T-helper 1 cell (primary cell): ENCODE measurements around the gene C15orf61.

ENCODE experiments used
- DNase-seq, 5 donors: peaks; one replicate each; pipeline ENCODE4 v3.0.0-alpha.2; 2012 to 2020

C15orf61 gene

GRCh38 chr15:67515090-67515489 lies 5.8 kb upstream of the C15orf61 start:
- no peak for DNase-seq

- DNase-seq = no peak
Observed at GRCh38 chr15:67515557-67515956, 5.4 kb upstream of the C15orf61 start.

- DNase-seq = no peak
Observed at GRCh38 chr15:67520321-67521028, 456 bp upstream of the C15orf61 start.

- no peak for DNase-seq
Observed at GRCh38 chr15:67521783-67522568, 1.0 kb downstream of the C15orf61 start.

- no peak for DNase-seq
Observed at GRCh38 chr15:67523330-67523729, 2.4 kb downstream of the C15orf61 start.

- DNase-seq = no peak
Observed at GRCh38 chr15:67524235-67524634, 3.3 kb downstream of the C15orf61 start.

- DNase-seq = no peak
Observed at GRCh38 chr15:67528513-67528912, 7.6 kb downstream of the C15orf61 start.

- DNase-seq = no peak
Observed at GRCh38 chr15:67531379-67531914, 10.5 kb downstream of the C15orf61 start.

- no peak for DNase-seq
Observed at GRCh38 chr15:67533873-67534272, 12.9 kb downstream of the C15orf61 start.

GRCh38 chr15:67534360-67534759 lies 13.4 kb downstream of the C15orf61 start:
- no peak for DNase-seq

- no peak for DNase-seq
Observed at GRCh38 chr15:67537771-67538170, 16.8 kb downstream of the C15orf61 start.

GRCh38 chr15:67542420-67543347 lies 21.8 kb downstream of the C15orf61 start, which contains the start of gene MAP2K5:
MAP2K5 (plus strand) TSS chr15:67542703; CDS start chr15:67543336, 633 bp downstream.
- peak; percentile 67 to 81 (median 74) for DNase-seq

- DNase-seq = no peak
Observed at GRCh38 chr15:67543348-67543718, 22.4 kb downstream of the C15orf61 start.

GRCh38 chr15:67544475-67544874 lies 23.5 kb downstream of the C15orf61 start:
- DNase-seq = no peak

GRCh38 chr15:67545864-67546263 lies 24.9 kb downstream of the C15orf61 start:
- no peak for DNase-seq

- DNase-seq = no peak
Observed at GRCh38 chr15:67547064-67547463, 26.1 kb downstream of the C15orf61 start.

GRCh38 chr15:67547836-67548235 lies 26.9 kb downstream of the C15orf61 start:
- DNase-seq = no peak

GRCh38 chr15:67548236-67548852 lies 27.4 kb downstream of the C15orf61 start:
- DNase-seq = no peak

- DNase-seq = no peak
Observed at GRCh38 chr15:67548862-67549651, 28.1 kb downstream of the C15orf61 start.

- no peak for DNase-seq
Observed at GRCh38 chr15:67549736-67550135, 28.8 kb downstream of the C15orf61 start.

GRCh38 chr15:67550522-67550921 lies 29.6 kb downstream of the C15orf61 start:
- no peak for DNase-seq
